Stimulated activated naive CD8-positive, alpha-beta T cell treated with anti-CD3 and anti-CD28 coated beads, Interleukin-15, Interleukin-2, amounts not matched to agents 100 U/mL and 50 U/mL, for 24 hours (primary cell): ENCODE results near the gene SNX5.
A peak's percentile ranks its signal among the peaks of the same experiment; 100 is the strongest.

ENCODE experiments used
- ATAC-seq: fragments of 150-1000 bp; cut with Tn5 transposase; one replicate; pipeline ENCODE4 v1.10.0; 2021
- DNase-seq: peaks from one replicate; pipeline ENCODE4 v3.0.0; 2021

Gene SNX5

DNA sequence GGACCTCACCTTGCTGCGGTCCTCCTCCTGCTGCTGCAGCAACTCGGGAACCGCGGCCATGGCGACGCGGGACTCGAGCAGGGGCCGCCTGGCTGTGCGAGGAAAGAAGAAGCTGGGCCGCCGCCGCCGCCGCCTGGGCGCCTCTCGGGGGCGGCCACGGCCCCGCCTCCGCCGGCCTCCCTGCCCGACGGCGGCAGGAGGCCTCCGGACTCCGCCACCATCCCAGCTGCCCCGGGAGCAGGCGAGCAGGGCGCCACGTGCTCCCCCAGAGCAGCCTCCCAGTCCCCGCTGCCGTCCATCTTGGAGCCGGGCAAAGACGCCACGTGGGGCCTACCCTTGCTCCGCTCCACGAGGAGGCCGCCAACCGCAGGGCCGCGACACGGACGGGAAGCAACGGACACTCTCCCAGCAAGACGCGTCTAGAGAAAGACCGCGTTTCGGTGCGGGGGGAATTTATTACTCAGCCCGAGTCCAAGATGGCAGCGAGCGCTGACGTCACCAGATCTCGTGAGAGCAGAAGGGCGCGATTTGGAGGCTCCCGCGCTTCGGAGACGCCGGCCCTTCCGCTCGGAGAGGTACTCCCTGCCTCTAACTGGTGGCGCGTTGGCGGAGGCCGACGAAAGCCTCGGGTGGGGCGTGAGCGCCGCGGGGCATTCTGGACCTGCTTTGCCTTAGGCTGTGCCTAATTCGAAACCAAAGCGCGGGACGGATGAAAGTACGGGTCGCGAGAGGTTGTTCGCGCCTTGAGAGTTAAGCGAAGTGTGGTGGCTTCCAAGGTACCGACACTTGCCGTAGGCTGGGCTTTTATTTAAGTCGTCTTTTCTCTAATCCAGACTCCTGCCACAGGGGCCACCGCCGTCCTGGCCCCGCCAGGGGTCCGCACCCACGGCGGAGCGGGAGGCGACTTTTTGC, at the start of gene SNX5, which contains the start of gene MGME1:
Gene SNX5, minus strand, starts transcription at position 429 of the 912 bp plus-strand sequence. Its CDS starts 369 bp downstream, at position 60.
Gene MGME1, plus strand, starts transcription at position 653 of the 912 bp plus-strand sequence. CDS start 842 bp downstream, outside the sequence.
- ATAC-seq (peak; percentile 97), DNase-seq (peak; percentile 99)

DNA sequence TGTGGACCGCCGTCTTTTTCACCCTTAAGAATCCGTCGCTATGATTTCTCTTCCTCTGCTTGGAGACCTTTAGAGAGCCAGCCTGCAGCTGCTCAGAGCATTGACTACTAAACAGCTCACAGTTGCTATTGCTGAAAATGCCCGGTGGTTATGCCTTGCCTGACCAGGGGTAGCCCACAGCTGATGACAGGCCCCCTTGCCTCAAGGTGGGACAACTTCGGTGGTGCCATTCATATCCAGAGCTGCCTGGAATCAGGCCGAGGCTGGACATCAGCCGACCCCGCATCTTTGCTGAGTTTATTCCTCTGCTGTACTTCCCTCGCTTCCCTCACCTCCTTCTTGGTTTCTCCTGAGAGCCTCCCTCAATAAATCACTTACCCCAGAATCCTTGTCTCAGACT, 49.5 kb upstream of the SNX5 start:
- no peak for DNase-seq
- no peak for ATAC-seq

DNA sequence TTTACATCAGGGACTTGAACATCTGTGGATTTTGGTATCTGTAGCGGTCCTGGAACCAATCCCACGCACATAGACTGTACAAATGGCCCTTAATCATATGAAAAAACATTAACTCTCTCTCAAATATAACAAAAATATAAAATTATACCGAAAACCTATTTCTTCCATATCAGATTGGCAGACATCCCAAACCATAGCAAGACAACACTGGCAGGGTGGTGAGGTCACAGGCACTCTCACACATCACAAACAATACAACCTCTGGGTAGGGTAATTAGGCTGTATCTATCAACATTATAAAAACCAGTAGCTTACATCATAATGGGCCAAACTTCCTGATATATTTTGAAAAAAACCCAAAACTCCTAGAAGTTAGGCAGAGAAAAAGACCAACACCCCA, 48.2 kb upstream of the SNX5 start:
- DNase-seq: no peak
- ATAC-seq: no peak

DNA sequence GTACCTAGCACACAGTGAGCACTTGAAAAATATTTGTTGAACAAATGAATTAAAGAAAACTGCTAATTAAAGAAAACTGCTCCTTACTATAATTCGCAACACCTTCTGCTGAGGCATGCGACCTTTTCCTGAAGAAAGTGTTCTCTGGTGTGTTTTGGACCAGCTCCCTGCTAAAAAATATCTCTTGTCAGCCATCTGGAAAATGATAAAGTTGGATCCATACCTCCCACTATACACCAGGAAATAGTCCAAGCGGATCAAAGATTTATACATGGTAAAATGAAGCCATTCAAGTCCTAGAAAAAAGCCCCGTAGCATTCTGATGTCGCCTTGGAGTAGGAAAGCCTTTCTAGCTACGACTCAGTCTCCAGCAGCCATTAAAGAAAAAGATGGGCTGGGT, 45.8 kb upstream of the SNX5 start:
- no peak for ATAC-seq
- no peak for DNase-seq

DNA sequence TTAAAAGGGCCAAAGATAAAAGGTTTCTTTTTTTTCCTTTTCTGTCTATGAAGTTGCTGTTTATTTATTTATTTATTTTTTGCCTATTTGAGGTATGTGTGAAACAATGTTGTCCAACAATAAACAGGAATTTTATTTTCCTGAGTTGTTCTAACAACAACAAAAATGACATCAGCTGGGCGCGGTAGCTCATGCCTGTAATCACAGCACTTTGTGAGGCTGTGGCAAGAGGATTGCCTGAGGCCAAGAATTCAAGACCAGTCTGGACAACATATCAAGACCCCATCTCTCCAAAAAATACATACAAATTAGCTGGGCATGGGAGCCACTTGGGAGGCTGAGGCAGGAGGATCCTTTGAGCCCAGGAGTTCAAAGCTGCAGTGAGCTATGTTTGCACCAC, 44.3 kb upstream of the SNX5 start:
- ATAC-seq (no peak), DNase-seq (no peak)

DNA sequence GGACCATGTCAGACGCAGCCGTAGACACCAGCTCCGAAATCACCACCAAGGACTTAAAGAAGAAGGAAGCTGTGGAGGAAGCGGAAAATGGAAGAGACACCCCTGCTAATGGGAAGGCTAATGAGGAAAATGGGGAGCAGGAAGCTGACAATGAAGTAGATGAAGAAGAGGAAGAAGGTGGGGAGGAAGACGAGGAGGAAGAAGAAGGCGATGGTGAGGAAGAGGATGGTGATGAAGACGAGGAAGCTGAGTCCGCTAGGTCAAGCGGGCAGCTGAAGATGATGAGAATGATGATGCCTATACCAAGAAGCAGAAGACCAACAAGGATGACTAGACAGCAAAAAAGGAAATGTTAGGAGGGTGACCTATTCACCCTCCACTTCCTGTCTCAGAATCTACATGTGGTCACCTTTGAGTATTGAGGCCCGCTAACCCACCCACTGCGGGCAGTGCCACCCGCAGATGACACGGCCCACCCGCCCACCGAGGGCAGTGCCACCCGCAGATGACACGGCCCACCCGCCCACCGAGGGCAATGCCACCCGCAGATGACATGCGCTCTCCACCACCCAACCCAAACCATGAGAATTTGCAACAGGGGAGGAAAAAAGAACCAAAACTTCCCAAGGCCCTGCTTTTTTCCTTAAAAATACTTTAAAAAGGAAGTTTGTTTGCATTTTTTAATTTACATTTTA, 43.5 kb upstream of the SNX5 start:
- DNase-seq: no peak
- ATAC-seq: no peak

DNA sequence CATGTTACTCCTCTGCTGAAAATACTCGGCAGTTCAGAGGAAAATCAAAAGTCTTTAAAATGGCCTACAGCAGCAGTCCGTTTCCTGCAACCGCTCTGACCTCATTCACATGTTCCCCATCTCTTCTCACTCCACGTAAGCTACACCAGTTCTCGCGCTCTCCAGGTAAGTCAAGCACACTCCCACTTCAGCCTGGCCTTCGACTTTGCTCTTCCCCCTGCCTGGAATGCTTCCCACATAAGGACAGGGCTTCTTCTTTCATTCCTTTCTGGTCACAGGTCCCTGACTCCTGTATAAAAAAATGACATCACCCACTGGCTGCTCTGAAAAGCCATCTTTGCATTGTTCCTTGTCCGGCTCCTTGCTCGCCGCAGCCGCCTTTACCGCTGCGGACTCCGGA, 42.9 kb upstream of the SNX5 start:
- DNase-seq (no peak), ATAC-seq (no peak)

DNA sequence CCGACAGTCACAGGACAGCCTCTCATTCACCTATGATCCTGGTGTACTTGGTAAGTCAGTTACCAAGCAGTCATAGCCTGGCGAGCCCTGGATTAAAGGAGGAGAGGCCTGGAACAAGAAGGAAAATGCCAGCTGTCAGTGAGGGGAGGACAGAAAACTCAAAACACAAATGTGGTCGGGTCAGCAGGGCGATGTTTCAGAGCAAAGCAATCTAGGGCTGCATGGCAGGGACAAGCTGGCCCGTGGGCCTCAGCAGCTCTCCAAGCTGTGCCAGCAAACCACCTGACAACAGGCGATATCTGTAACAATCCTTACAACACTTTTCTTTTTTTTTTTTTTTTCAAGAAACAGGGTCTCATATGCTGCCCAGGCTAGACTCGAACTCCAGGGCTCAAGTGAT, 40.5 kb upstream of the SNX5 start:
- no peak for DNase-seq
- ATAC-seq: no peak

DNA sequence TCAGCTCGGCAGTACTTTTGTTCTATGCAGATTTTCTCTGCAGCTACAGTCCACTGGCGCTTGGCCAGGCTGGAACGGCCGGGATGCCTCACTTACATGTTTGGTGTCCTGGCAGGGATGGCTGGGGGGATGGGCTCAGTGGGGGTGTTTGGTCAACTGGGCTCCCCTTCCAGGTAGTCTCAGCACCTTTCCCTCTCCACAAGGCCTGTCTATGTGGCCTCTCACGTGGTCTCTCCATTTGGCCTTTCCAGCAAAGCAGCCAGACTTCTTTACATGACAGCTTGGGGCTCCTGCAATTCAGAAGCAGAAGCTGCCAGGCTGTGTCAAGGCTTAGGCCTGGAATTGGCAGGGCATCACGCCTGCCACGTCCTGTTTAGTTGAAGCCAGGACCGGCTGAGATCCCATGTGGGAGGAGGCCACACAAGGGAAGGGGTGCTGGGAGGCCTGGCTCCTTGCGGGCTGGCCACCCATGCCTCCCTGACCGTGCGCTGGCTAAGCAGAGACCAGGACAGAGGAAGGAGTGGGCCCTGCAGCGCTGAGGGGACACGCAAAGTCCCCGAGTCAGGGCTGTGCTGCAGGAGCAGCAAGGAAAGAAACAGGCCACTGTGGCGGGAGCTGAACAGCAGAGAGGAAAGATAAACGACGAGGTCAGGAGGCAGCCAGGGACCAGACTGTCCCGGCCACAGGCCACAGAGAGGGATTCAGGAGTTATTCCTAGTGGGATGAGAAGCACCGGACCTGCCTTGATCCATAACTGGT, 39.1 kb upstream of the SNX5 start:
- no peak for DNase-seq
- ATAC-seq: no peak

DNA sequence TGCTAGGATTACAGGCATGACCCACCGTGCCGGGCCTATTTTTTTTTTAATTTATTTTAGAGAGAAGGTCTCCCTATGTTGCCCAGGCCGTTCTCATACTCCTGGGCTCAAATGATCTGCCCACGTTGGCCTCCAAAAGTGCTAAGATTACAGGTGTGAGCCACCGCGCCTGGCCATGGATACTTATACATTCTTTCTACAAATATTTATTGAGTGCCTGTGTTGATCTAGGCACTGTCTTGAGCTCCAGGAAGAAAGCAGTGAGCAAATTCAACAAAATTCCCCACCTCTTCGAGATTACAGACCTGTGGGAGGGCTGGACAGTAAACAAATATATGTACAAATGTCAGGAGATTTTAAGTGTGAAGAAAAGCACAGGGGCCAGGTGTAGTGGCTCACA, 38.1 kb upstream of the SNX5 start:
- no peak for ATAC-seq
- no peak for DNase-seq

DNA sequence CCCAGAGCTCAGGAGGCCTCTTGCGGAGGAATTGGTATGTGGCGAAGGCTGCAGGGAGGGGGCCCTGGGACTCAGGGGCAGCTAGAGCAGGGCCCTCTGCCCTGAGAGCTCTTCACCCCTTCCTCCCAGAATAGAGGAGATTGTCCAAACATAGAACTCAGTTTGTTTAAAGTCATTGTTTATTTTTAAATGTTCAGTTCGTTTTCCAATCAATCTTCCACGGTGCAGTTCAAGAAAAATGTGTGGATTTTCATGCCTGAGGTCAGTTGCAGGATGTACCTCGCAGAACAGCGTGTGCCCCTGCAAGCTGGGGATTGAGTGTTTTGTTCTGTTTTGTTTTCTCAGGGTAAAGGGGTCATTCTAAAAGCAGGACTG, 37.4 kb upstream of the SNX5 start:
- DNase-seq: no peak
- no peak for ATAC-seq

DNA sequence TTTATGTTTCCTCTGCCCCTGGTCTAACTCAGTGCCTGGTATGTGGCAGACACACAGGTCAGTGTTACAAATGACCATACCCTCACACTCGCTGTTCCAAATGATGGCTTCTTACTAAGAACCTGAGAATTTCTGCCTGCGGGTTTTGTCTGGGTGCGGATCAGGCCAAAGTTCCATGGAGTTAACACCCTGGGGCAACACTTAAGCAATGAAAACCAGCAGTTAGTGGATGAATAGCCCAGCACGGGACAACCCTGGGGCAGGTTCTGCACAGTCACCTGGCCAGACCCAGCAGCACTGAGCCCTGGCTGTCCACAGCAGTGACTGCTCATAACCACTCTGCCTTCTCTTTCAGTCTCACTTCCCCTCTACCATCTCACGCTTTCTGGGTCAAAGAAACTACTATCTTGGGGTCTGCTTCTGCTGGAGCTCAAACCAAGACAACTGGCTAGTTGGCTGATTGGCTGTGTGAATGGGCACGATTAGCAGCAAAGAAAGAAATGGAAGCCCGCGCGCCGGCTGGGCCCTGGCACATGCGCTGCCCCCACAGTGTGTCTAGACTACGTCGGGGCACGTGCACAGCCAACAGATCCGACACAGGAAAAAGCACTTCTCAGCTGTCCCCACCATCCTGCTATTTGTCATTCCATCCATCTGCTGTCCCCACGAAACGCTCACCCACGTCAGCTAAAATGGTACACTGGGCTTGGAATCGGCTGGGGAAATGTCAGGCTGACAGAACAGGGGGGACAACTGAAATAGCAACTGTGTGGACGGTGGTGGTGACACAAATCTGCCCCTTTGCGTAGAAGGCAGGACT, 36.8 kb upstream of the SNX5 start:
- DNase-seq (no peak), ATAC-seq (no peak)

DNA sequence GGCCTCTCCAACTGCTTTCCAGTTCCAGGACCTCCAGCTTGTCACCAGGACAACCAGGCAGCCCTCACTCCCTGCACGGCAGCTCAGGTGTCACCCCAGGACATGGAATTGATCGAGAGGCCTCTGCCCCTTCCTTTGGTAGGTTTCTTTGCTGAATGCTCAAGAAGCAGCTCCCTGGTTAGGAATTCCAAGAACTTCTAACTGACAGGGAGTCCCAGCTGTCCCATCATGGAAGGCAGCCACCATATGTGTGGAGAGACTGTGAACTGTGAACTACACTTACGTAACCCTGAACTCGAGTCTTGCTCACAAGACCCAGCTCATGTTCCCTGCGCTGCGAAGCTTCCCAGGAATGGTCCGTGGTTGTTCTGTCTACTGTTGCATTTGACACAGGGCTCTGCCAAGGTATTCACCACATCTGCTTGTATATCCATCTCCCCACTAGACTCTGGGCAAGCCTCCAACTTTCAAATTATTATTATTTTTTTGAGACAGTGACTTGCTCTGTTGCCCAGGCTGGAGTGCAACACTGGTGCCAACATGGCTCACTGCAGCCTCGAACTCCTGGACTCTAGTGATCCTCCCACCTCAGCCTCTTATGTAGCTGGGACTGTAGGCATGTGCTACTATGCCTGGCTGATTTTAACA, 35.9 kb upstream of the SNX5 start:
- no peak for ATAC-seq
- DNase-seq: no peak

DNA sequence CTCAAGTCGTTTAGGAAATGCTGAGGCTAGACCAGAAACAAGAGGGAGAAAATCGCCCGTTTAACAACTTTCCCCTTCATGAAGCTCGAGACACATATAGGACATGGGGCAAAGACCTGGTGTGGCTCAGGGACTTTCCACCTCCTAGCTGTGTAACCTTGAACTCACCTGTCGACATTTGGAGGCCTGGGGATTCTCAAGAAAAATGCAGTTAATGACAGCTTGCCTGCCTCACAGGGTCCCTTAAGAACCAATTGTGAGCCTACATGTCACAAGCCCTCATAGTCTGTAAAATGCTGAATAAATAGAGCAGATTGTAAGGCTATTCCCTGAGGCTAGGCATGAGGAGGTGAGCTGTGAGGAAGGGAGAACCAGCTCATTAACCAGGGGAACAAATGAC, 35.3 kb upstream of the SNX5 start:
- ATAC-seq: no peak
- DNase-seq: no peak

DNA sequence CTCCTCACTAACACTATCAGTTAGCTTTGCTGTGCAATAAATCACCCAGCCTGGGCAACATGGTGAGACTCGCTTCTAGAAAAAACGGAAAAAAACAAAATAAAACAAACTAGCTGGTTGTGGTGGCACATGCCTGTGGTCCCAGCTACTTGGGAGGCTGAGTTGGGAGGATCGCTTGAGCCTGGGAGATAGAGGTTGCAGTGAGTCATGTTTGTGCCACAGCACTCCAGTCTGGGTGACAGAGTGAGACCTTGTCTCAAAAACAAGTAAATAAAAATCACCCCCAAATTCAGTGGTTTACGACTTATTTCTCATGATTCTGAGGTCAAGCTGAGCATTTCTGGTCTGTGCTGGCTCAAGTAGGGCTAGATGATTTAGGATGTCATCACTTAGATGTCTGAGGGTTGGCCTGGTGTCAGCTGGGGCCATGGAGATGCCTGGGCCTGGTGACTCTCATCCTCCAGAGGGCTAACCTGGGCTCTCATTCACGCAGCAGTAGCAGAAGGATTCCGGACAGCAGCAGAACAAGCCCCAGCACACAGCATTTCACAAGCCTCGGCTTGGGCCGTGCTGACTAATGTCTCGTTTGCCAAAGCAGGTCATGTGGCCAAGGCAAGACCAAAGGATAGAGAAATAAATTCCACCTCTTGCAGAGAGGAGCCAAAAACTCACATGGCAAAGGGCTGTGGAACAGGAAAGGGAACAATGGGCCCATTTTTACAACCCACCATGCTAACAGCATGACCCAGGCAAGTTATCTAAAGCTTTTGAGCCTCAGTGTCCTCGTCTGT, 32.7 kb upstream of the SNX5 start:
- DNase-seq (no peak), ATAC-seq (no peak)

DNA sequence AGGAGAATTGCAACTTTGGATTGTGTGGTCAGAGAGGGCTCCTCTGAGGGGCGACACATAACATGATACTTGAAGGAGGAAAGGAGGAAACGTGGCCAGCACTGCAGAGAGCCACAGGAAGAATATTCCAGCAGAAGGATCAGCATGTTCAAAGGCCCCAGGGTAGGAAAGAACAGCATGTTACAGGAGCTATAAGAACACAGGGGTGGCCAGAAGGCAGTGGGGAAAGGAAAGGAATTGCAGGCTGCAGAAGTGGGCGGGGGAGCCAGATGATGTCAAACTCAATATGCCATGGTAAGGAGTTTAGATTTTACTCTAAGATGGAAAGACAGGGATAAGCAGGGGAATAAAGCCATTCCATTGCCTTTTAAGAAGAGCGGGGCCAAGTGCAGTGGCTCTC, 31.0 kb upstream of the SNX5 start:
- ATAC-seq (no peak), DNase-seq (no peak)

DNA sequence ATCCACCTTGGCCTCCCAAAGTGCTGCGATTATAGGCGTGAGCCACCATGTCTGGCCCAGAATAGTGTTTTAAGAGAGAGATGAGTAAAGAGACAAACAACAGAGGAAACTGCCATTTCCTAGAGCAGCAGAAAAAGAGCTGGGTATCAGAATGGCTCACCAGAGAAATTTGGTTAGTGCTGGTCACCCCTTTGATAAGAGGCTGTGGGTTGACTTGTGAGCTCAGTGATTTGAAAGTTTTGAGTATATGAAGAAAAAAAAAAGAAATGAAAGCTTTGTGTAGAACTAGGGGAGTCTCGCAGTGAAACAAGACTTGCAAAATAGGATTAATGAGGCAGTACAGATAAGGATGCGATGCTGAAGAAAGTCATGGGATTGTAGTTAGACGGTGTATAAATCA, 29.9 kb upstream of the SNX5 start:
- DNase-seq: no peak
- ATAC-seq: no peak

DNA sequence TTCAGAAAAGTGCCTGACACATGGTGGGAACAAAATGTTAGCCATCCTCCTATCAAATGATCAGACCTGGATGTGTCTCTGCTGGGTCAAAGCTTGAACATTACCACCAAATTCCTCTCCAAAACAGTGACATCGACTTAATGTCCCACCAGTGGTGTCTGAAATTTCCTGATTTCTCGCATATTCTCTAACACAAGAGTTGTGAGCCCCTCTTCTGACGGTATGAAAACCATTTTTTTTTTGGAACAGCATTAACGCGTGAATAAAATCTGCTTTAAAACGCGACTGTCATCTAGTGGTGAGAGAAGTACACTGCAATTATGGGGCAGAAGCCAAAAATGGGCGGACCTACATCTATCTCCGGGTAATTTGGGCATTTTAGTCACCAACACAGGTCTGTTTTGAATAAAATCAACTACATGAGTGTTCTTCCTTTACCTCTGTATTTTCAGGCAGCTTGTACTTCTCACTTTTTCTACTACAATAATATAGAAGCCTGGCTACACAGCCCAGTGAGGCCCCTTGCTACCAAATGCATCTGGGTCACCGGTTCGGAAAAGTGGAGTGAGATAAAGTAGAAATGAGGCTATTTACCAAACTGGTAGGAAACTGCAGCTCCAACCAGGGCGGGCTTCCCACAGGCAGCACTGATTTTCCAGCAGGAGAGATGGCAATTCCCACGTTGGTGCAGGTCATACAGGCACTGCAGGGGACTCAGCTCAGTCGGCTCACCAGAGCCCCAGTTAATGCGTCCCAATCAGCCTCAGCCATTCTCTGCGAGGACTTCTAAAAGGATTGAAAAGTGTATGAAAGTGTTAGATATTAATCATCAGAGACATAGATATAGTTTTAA, 27.6 kb upstream of the SNX5 start:
- ATAC-seq (no peak), DNase-seq (peak; percentile 16)

DNA sequence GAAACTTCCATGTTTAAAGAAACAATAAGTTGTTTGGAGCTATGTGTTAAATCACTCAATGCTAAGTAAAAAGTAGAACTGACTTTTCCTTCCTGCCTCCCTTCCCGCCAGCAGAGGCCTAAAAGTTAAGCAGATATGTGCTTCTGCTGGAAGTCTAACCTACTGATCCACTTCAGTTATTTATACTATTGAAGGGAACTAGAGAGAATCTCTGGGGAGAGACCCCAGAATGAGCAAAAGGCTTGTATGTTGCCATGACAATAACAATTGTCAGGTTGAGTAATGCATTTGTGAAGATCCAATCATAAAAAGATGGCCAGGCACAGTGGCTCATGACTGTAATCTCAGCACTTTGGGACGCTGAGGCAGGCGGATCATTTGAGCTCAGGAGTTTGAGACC, 25.0 kb upstream of the SNX5 start:
- no peak for DNase-seq
- ATAC-seq: no peak
